Measurements from ENCODE around the gene ENTR1.

DNA sequence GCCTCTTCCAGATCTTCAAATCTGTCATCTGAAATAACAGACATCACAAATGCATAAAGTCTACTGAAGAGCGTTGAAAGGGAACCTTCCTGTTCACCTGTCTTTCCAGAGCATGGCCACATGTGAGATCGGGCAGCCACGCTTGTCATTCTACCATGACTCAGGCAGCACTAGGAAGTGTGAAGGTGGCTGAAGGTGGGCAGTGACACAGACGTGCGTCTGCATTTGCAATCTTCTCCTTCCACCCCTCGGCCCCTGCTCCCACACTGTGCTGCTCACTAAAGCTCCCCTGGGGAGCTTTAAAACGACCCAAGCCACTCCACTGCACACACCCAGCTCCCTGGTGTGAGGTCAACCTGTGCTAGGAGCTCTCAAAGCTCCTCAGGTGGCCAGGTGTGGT is 2.5 kb downstream of the ENTR1 start:
- TF ChIP-seq CEBPB (IDR thresholded peaks at IDR 0.05), result no peak
- TF ChIP-seq ZBTB7A (IDR thresholded peaks at IDR 0.05; ENCODE audit: low read depth), result no peak
- no peak for TF ChIP-seq RAD21 (IDR thresholded peaks at IDR 0.05; ENCODE audit: low read depth)
- no peak for TF ChIP-seq TAF1 (IDR thresholded peaks at IDR 0.05; ENCODE audit: low read depth)
- TF ChIP-seq, protein P1, sequence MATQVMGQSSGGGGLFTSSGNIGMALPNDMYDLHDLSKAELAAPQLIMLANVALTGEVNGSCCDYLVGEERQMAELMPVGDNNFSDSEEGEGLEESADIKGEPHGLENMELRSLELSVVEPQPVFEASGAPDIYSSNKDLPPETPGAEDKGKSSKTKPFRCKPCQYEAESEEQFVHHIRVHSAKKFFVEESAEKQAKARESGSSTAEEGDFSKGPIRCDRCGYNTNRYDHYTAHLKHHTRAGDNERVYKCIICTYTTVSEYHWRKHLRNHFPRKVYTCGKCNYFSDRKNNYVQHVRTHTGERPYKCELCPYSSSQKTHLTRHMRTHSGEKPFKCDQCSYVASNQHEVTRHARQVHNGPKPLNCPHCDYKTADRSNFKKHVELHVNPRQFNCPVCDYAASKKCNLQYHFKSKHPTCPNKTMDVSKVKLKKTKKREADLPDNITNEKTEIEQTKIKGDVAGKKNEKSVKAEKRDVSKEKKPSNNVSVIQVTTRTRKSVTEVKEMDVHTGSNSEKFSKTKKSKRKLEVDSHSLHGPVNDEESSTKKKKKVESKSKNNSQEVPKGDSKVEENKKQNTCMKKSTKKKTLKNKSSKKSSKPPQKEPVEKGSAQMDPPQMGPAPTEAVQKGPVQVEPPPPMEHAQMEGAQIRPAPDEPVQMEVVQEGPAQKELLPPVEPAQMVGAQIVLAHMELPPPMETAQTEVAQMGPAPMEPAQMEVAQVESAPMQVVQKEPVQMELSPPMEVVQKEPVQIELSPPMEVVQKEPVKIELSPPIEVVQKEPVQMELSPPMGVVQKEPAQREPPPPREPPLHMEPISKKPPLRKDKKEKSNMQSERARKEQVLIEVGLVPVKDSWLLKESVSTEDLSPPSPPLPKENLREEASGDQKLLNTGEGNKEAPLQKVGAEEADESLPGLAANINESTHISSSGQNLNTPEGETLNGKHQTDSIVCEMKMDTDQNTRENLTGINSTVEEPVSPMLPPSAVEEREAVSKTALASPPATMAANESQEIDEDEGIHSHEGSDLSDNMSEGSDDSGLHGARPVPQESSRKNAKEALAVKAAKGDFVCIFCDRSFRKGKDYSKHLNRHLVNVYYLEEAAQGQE (IDR thresholded peaks at IDR 0.05; ENCODE audit: low read depth), result no peak
- no peak for TF ChIP-seq NFIC (IDR thresholded peaks at IDR 0.05)
- TF ChIP-seq EGR1 (IDR thresholded peaks at IDR 0.05), result no peak
- TF ChIP-seq CREB1 (IDR thresholded peaks at IDR 0.05; ENCODE audit: low read depth), result no peak
- TF ChIP-seq FOXM1 (IDR thresholded peaks at IDR 0.05; ENCODE audit: borderline replicate concordance, low read depth), result no peak

Measured in Ishikawa (cell line).